ENCODE measurements around the gene UPK1A. TPM values are rescaled to one million over a fixed set of nuclear protein-coding genes. Genes with fewer than 3 reads are reported as not detected.
"Not testable (repeated sequence)": the region's sequence is repeated elsewhere in the genome, so short reads cannot be mapped to it uniquely, and the experiment has no call there.

Gene UPK1A
- total RNA-seq, 2 donors from 2014 or later: not detected

GRCh38 chr19:35671818-35672217, 5.5 kb downstream of the UPK1A start:
- ATAC-seq: no peak

DNA sequence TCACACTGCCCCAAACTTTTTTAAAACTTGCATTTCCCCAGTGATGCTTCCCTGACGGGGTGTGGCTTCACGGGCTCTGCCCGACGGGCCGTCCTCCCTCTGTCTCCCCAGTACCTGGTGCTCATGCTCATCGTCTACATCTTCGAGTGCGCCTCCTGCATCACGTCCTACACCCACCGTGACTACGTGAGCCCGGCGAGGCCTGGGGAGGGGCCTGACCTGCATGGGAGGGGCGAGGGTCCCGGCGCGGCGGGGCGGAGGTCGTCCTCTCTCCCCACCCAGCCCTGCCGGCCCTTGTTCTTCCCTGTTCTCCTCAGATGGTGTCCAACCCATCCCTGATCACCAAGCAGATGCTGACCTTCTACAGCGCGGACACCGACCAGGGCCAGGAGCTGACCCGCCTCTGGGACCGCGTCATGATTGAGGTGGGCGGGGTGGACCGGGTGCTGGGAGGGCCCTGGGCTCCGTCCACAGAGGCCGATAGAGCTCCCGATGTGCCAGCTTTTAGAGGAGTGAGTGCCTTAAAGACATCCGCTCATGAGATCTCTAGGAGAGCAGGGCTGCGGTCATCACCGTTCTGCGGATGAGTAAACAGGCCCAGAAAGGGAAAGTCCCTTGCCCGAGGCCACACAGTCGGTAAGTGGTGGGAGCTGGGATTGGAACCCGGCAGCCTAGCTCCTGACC, 6.9 kb downstream of the UPK1A start:
- peak; percentile 65 for DNase-seq
- intact Hi-C loops (cut with DNase I): no loop called here
- ATAC-seq: peak; percentile 71 to 93

More at GRCh38 chr19:35671818-35672217, 5.5 kb downstream of the UPK1A start:
- intact Hi-C loops (cut with DNase I): no loop called here
- DNase-seq: no peak

DNA sequence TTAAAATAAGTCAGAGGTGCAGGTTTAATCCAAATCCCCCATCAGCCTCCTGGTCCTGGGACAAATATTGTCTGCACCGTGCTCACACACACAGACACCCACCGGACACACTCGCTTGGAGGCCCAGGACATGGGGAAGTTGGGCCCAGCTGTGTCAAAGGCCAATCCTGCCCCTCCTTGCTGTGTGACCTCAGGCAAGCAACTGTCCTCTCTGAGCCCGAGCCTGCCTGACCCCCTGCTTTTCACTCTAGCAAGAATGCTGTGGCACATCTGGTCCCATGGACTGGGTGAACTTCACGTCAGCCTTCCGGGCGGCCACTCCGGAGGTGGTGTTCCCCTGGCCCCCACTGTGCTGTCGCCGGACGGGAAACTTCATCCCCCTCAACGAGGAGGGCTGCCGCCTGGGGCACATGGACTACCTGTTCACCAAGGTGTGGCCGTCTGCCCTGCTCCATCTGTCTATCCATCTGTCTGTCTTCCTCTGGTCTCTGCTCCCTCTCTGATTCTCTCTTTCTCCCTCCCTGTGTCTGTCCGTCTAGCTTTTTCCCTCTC, 9.3 kb downstream of the UPK1A start:
- intact Hi-C loops (cut with DNase I): no loop called here
- ATAC-seq (no peak), DNase-seq (no peak)

- no peak for DNase-seq
- intact Hi-C loops (cut with DNase I): loop anchor here in 1 of 2 donors (5.0 kb wide), 1 partner anchor 127 kb away; no protein-coding TSS in a partner anchor
- ATAC-seq: no peak
Measured at GRCh38 chr19:35689836-35690235, 23.5 kb downstream of the UPK1A start.

- not testable (repeated sequence) for ATAC-seq
- intact Hi-C loops (cut with DNase I): loop anchor here in 1 of 2 donors (5.0 kb wide), 1 partner anchor 126 kb away; no protein-coding TSS in a partner anchor
Measured at GRCh38 chr19:35691106-35691505, 24.8 kb downstream of the UPK1A start.

DNA sequence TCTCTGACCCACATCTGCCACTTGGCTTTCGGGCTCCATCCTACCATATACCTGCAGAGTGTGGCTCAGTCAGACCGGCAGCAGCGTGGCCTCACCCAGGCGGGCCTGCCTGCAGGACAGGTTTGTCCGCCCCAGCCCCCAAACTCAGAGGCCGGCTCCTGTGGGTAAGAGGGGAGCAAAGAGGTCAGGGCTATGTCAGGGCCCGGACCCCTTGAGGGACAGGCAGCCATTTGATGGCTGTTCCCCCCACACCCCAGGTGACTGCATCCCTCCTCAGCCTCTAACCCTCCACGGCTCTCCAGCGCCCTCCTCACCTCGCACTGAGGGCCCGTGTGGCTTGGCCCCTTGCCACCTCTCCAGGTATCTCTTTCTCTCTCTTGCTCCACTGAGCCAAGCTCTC, 25.7 kb downstream of the UPK1A start:
- intact Hi-C loops (cut with DNase I): loop anchor here in 1 of 2 donors (2.0 to 5.0 kb wide), 2 partner anchors 25 to 125 kb away; no protein-coding TSS in a partner anchor
- ATAC-seq: no peak
- DNase-seq: no peak

More at GRCh38 chr19:35691106-35691505, 24.8 kb downstream of the UPK1A start:
- not testable (repeated sequence) for DNase-seq

DNA sequence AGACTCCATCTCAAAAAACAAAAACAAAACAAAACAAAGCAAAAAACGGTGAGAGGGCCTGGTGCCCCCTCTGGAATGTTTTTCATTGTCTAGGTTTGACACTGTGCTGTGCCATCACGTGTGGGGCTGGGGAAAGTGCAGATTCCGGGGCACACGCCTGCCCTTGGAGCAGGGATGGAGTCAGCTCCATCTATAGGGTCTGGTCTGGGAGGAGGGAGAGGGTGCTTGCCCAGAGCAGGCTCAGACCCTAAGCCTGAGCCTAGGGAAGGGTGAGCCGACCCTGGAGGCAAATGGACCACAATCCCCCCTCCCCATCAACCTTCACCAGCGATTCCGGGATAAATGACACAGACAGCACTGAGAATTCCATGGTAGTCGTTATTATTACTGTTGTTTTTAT, 27.1 kb downstream of the UPK1A start:
- peak in 1 of 2 donors; percentile 17 for ATAC-seq
- no peak for DNase-seq
- intact Hi-C loops (cut with DNase I): loop anchor here in 1 of 2 donors (2.0 to 5.0 kb wide), 2 partner anchors 23 to 124 kb away; no protein-coding TSS in a partner anchor

- intact Hi-C loops (cut with DNase I): loop anchor here in 1 of 2 donors (2.0 to 5.0 kb wide), 3 partner anchors 23 to 239 kb away; no protein-coding TSS in a partner anchor
- peak; percentile 98 to 100 for ATAC-seq
- DNase-seq: peak; percentile 88
Measured at GRCh38 chr19:35693835-35694599, 27.7 kb downstream of the UPK1A start.

DNA sequence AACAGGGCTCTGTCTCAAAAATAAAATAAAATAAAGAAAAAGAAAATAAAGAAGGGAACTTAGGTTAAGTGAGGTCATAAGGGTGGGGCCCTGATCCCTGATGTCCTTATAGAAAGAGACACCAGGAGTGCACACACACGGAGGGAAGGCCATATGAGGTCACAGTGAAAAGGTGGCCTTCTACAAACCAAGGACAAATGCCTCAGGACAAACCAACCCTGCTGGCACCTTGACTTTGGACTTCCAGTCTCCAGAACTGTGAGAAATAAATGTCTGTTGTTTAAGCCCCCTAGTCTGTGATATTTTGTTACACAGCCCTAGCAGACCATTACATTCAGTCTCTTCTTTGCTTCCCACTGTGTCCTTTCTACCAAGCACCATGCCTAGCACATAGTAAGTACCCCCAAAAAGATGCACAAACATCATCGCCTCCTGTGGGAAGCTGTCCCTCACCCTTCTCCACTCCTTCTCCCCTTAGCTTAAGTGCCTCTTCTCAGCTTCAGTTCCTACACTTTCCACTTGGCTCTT, 29.6 kb downstream of the UPK1A start:
- ATAC-seq (no peak), DNase-seq (no peak)
- intact Hi-C loops (cut with DNase I): loop anchor here in 1 of 2 donors (2.0 kb wide), 1 partner anchor 237 kb away; no protein-coding TSS in a partner anchor

DNA sequence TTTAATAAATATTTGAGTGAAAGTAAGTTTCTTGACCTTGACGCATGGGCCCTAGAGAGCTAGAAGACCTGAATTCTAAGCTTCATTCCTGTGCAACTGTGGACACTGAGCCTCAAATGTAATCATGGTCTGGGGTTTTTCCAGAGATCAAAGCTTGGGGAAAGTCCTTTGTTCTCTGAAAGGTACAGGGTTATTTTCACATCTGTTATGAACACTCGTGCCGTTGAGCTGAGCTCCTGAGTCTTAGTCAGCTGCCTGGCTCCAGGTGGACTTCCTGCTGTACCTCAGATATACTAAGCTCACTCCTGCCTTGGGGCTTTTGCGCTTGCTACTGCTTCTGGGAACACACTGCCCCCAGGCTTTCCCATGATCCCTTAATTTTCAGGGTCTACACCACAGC, 30.5 kb downstream of the UPK1A start:
- DNase-seq (no peak), ATAC-seq (no peak)
- intact Hi-C loops (cut with DNase I): no loop called here

GRCh38 chr19:35702223-35703012, 36.1 kb downstream of the UPK1A start:
- intact Hi-C loops (cut with DNase I): no loop called here
- DNase-seq (peak; percentile 97), ATAC-seq (peak; percentile 100)

- intact Hi-C loops (cut with DNase I): no loop called here
- ATAC-seq (no peak), DNase-seq (no peak)
Measured at GRCh38 chr19:35703343-35703742, 37.0 kb downstream of the UPK1A start.

DNA sequence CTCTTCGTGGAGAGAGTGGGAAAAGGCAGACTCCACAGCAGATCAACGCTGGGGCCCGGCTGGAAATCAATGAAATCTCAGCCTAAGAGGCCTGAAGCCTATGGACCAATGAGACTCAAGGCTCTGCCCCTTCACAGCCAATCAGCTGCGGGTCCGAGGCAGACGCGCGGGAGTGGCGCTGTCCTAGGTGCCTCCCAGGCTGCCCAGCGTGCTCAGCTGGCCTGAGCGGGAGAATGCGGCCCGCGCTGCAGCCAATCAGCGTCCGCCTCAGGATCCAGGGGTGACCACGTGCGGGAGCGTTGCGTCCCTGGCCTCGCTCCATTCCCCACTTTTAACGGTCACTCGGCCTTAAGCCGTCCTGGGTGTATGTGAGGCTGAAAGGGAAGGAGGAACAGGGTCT, 37.9 kb downstream of the UPK1A start, which contains the start of gene ZBTB32:
Gene ZBTB32, plus strand, starts transcription at position 341 of the 400 bp plus-strand sequence. CDS start 10,069 bp downstream, outside the sequence.
- intact Hi-C loops (cut with DNase I): no loop called here
- no peak for DNase-seq
- peak in 1 of 2 donors; percentile 27 for ATAC-seq

- DNase-seq (no peak), ATAC-seq (no peak)
- intact Hi-C loops (cut with DNase I): no loop called here
Measured at GRCh38 chr19:35708391-35708790, 42.1 kb downstream of the UPK1A start.

DNA sequence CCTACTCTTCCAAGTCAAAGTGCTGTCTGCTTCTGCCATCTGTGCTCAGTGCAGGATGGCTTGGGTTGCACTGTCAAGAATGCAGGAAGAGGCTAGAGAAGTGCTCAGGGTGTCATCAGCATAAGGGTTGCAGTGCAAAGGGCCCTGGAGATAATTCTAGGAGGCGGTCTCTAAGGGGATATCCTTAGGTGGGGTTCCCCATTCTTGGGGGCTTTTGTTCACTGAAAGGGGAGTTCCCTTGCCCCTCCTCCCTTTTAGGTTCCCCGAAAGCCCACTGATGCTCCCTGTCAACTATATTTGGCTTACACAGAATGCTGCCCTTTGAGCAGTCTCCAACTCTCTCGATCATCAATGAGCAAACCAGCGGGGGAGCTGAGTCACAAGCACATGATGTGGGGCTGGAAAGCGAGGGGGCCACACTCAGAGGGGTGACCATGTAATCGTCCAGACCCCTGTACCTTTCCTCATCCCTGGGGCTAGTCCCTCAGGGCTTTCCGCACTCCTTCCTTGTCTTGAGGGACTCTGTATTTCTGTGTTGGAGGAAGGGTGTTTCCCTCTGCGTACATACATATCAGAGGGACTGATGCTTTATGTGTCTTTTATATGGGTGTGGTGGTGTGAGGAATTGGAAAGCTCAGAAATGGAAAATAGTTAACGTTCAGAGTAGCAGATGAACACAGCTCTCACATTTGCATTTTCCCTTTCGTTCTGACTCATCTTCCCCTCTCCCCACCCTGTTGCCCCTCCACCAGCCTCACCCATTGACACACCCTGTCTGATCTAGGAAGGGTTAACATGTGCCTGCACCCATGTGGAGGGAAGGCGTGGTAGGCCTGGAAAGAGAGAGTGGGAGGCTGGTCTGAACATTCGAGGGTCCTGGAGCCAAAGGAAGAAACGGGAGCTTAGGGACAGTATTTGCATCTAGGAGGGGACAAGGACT, 44.7 kb downstream of the UPK1A start:
- intact Hi-C loops (cut with DNase I): loop anchor here in 1 of 2 donors (5.0 to 10.0 kb wide), 2 partner anchors 159 to 224 kb away; partner anchors contain the start of gene LRFN3
- no peak for DNase-seq
- no peak for ATAC-seq

- intact Hi-C loops (cut with DNase I): loop anchor here in 1 of 2 donors (5.0 to 10.0 kb wide), 2 partner anchors 161 to 222 kb away; partner anchors contain the start of gene LRFN3
- DNase-seq: no peak
- ATAC-seq: no peak
Measured at GRCh38 chr19:35712567-35713505, 46.5 kb downstream of the UPK1A start.

All from left cardiac atrium (tissue), 4 donors.